HEK293 (cell line): Measurements from ENCODE around the gene BYSL.
A peak's percentile ranks its signal among the peaks of the same experiment; 100 is the strongest.

Source experiments
- CTCF ChIA-PET: fragments of 350-600 bp; formaldehyde crosslinking; extraction: SDS; loops from one replicate; lab custom pipeline; 2021; ENCODE audit warnings: antibody characterized with exemption; lab: Yijun Ruan, JAX
- POLR2A ChIA-PET: fragments of 300-600 bp; formaldehyde crosslinking; extraction: SDS; loops from one replicate; lab custom pipeline; 2020; ENCODE audit warnings: antibody characterized with exemption, inconsistent platforms; lab: Yijun Ruan, JAX
- H3K27ac ChIP-seq: fragments of 200-500 bp; sonication (Bioruptor generic); 2 replicates; pipeline ENCODE4 v1.5.1; 2014; ENCODE audit warnings: low read depth, low read length, control low read depth, inconsistent platforms; ENCODE audit errors: extremely low read depth
- H3K36me3 ChIP-seq, 2 experiments: fragments of 200-500 bp in 1 of 2; sonication (Bioruptor generic) in 1 of 2; 1 replicate in 1 of 2; 2 replicates in 1 of 2; pipeline ENCODE4 v1.5.1; 2014 to 2017; ENCODE audit warnings: inconsistent platforms in 2 of 2, low read length in 2 of 2; ENCODE audit not compliant: control insufficient read depth in 2 of 2, insufficient read depth in 1 of 2
- H3K4me1 ChIP-seq: fragments of 200-500 bp; sonication (Bioruptor generic); 2 replicates; pipeline ENCODE4 v1.5.1; 2014; ENCODE audit warnings: mild to moderate bottlenecking, low read length, inconsistent platforms; ENCODE audit not compliant: control insufficient read depth, insufficient read depth
- H3K4me3 ChIP-seq: 2 replicates; pipeline ENCODE4 v1.5.1; 2011; ENCODE audit warnings: low read depth, mild to moderate bottlenecking, control low read depth, low read length, moderate library complexity
- H3K9me3 ChIP-seq: fragments of 200-500 bp; sonication (Bioruptor generic); 2 replicates; pipeline ENCODE4 v1.5.1; 2014; ENCODE audit warnings: low read depth, low read length, inconsistent platforms; ENCODE audit not compliant: control insufficient read depth, insufficient read depth
- KLF9 ChIP-seq: fragments of 450-650 bp; formaldehyde crosslinking; IDR thresholded peaks from 2 replicates; pipeline ENCODE4 v1.5.1; 2016; ENCODE audit warnings: missing biosample characterization, missing genetic modification characterization, low read depth
- SP2 ChIP-seq: fragments of 450-650 bp; formaldehyde crosslinking; IDR thresholded peaks from 2 replicates; pipeline ENCODE4 v1.5.1; 2016; ENCODE audit warnings: missing biosample characterization, missing genetic modification characterization
- SP3 ChIP-seq: fragments of 450-650 bp; formaldehyde crosslinking; IDR thresholded peaks from 2 replicates; pipeline ENCODE4 v1.5.1; 2016; ENCODE audit warnings: missing biosample characterization, missing genetic modification characterization
- ZBTB17 ChIP-seq: fragments of 450-650 bp; formaldehyde crosslinking; IDR thresholded peaks from 2 replicates; pipeline ENCODE4 v1.5.1; 2016; ENCODE audit warnings: missing biosample characterization, missing genetic modification characterization
- ZBTB21 ChIP-seq: fragments of 450-650 bp; formaldehyde crosslinking; IDR thresholded peaks from 2 replicates; pipeline ENCODE4 v1.5.1; 2017; ENCODE audit warnings: missing biosample characterization, missing genetic modification characterization
- ZBTB7A ChIP-seq: fragments of 450-650 bp; formaldehyde crosslinking; IDR thresholded peaks from 2 replicates; pipeline ENCODE4 v1.5.1; 2016; ENCODE audit warnings: low read depth, missing biosample characterization, missing genetic modification characterization
- ZEB2 ChIP-seq: fragments of 450-650 bp; formaldehyde crosslinking; IDR thresholded peaks from 2 replicates; pipeline ENCODE4 v1.5.1; 2016; ENCODE audit warnings: missing biosample characterization, missing genetic modification characterization
- ZNF114 ChIP-seq: fragments of 450-650 bp; formaldehyde crosslinking; IDR thresholded peaks from 2 replicates; pipeline ENCODE4 v1.5.0; 2017; ENCODE audit warnings: missing biosample characterization, missing genetic modification characterization
- ZNF140 ChIP-seq: fragments of 450-650 bp; formaldehyde crosslinking; IDR thresholded peaks from 2 replicates; pipeline ENCODE4 v1.5.1; 2016; ENCODE audit warnings: missing biosample characterization, missing genetic modification characterization
- ZNF24 ChIP-seq: fragments of 450-650 bp; formaldehyde crosslinking; IDR thresholded peaks from 2 replicates; pipeline ENCODE4 v1.5.1; 2016; ENCODE audit warnings: missing biosample characterization, missing genetic modification characterization
- ZNF302 ChIP-seq: fragments of 450-650 bp; formaldehyde crosslinking; IDR thresholded peaks from 2 replicates; pipeline ENCODE4 v1.5.1; 2016; ENCODE audit warnings: missing biosample characterization, missing genetic modification characterization, low read depth
- ZNF341 ChIP-seq: fragments of 450-650 bp; formaldehyde crosslinking; IDR thresholded peaks from 2 replicates; pipeline ENCODE4; 2016; ENCODE audit warnings: low read depth, missing biosample characterization, missing genetic modification characterization
- ZNF394 ChIP-seq: fragments of 450-650 bp; formaldehyde crosslinking; IDR thresholded peaks from 2 replicates; pipeline ENCODE4 v1.5.1; 2016; ENCODE audit warnings: missing biosample characterization, missing genetic modification characterization, mild to moderate bottlenecking, moderate library complexity, borderline replicate concordance
- ZNF423 ChIP-seq: fragments of 450-650 bp; formaldehyde crosslinking; IDR thresholded peaks from 2 replicates; pipeline ENCODE4 v1.5.1; 2016; ENCODE audit warnings: missing biosample characterization, missing genetic modification characterization
- ZNF549 ChIP-seq: fragments of 450-650 bp; IDR thresholded peaks from 2 replicates; pipeline ENCODE4 v1.5.1; 2018; ENCODE audit warnings: missing biosample characterization, missing genetic modification characterization, mild to moderate bottlenecking, inconsistent platforms, moderate library complexity
- ZNF558 ChIP-seq: fragments of 450-650 bp; formaldehyde crosslinking; IDR thresholded peaks from 2 replicates; pipeline ENCODE4 v1.5.1; 2016; ENCODE audit warnings: missing biosample characterization, missing genetic modification characterization
- ZNF660 ChIP-seq: fragments of 450-650 bp; IDR thresholded peaks from 2 replicates; pipeline ENCODE4 v1.5.1; 2018; ENCODE audit warnings: missing biosample characterization, mild to moderate bottlenecking, missing genetic modification characterization
- ZNF664 ChIP-seq: fragments of 450-650 bp; formaldehyde crosslinking; IDR thresholded peaks from 2 replicates; pipeline ENCODE4 v1.5.1; 2016; ENCODE audit warnings: missing biosample characterization, missing genetic modification characterization
- TF ChIP-seq, protein P1 (sequence below): fragments of 450-650 bp; formaldehyde crosslinking; conservative IDR thresholded peaks from 2 replicates; pipeline ENCODE4 v1.5.1; 2016; ENCODE audit warnings: low read depth, missing biosample characterization, missing genetic modification characterization
- TF ChIP-seq, protein P2 (sequence below): fragments of 450-650 bp; formaldehyde crosslinking; conservative IDR thresholded peaks from 2 replicates; pipeline ENCODE4 v1.5.1; 2016; ENCODE audit warnings: low read depth, missing biosample characterization, missing genetic modification characterization

Gene BYSL

DNA sequence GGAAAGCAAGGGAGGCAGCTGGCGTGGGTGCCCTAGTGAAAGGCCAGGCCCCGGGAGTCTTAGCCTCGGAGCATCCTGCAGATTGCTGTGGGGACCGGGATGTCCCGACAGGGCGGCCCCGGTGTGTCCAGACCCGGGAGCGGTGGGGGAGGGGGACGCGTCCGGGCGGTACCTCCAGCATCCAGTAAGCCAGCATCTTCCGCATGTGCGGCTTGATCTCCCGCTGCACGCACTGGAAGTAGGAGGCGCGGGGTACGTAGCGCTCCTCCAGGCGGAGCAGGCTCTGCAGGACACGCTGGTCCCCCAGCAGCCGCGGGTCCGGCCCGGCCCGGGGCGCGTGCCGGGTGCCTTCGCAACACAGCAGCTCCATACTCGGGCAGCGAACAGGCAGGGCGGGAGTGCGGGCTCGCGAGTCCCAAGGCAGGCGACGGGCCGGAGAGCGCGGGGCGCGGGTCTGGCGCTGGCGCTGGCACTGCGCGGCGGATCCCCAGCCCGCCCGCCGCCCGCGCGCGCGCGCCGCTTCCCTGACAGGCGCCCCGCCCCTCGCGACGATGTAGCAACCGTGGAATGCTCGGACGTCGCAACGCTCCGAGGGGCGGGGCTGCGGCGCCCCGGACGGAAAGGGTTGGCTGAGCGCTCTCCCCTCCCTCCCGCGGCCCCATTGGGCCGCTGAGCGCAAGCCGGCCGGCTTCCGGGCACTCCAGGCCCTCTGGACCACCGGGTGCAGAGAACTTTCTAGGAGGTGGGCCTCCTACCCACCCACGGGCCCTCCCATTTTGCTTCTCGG, 20.2 kb downstream of the BYSL start, which contains the start of gene CCND3 (continued):
- TF ChIP-seq, protein P1, sequence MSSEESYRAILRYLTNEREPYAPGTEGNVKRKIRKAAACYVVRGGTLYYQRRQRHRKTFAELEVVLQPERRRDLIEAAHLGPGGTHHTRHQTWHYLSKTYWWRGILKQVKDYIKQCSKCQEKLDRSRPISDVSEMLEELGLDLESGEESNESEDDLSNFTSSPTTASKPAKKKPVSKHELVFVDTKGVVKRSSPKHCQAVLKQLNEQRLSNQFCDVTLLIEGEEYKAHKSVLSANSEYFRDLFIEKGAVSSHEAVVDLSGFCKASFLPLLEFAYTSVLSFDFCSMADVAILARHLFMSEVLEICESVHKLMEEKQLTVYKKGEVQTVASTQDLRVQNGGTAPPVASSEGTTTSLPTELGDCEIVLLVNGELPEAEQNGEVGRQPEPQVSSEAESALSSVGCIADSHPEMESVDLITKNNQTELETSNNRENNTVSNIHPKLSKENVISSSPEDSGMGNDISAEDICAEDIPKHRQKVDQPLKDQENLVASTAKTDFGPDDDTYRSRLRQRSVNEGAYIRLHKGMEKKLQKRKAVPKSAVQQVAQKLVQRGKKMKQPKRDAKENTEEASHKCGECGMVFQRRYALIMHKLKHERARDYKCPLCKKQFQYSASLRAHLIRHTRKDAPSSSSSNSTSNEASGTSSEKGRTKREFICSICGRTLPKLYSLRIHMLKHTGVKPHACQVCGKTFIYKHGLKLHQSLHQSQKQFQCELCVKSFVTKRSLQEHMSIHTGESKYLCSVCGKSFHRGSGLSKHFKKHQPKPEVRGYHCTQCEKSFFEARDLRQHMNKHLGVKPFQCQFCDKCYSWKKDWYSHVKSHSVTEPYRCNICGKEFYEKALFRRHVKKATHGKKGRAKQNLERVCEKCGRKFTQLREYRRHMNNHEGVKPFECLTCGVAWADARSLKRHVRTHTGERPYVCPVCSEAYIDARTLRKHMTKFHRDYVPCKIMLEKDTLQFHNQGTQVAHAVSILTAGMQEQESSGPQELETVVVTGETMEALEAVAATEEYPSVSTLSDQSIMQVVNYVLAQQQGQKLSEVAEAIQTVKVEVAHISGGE (tag by site-specific recombination): peak; percentile 74; the same call in 1 of the 2 replicates
- no peak for TF ChIP-seq ZNF664 (tag by site-specific recombination)

DNA sequence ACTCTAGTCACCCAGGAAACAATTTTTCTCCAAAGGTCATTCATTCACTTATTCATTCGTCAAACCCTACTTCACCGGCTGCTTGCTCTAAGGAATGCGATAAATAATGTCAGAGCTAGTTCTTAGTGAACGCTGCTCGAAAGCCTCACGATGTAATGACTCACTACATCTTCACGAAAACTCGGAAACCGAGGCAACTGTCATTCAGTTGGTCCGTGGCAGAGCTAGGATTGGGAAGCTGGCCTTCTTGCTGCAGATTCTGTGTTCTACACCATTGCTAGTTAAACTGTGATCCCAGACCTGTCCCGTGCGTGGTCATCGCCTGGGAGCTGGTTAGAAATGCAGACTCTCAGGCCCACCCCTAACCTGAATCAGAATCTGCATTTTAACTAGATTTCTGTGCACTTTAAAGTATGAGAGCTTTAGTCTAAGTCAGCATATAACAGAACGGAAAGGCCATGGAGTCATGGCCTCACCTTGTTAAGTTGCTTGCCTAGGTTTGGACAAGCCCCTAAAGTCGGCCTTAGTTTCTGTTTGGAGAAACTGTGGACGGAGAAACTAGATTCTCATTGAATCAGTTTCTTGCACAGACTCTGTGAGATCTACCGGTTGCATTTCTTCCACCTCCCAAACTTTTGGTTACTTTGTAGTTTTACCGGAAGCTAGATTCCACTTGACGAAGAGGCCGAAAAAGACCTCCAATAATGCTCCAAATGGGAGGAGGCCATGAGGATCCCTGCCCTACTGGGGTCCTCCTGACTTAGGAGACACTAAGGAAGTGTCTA, 21.0 kb downstream of the BYSL start:
- H3K36me3 ChIP-seq: peaks cover 0 to 15% of the 10 kb centered on the region in 2 experiments; a peak in 1 of 3 replicates
- H3K4me1 ChIP-seq: peaks cover 20% of the 10 kb centered on the region
- ChIA-PET POLR2A (interaction anchor here (0.7 to 1.8 kb wide), 7 partner anchors 9 to 261 kb away, joined by 3 to 13 read pairs (median 5); partner anchors contain the start of genes BYSL, MED20 and USP49), CTCF (interaction anchor here (0.6 to 13.4 kb wide), 11 partner anchors 17 to 354 kb away, joined by 3 to 160 read pairs (median 4); partner anchors contain the start of genes BYSL and MED20)
- no peaks in the 10 kb centered on the region for H3K9me3 ChIP-seq
- TF ChIP-seq KLF9: 0 out of 2 replicates have a peak, but pooled peaks have one; percentile 15
- no peak for TF ChIP-seq ZNF302
- no peak for TF ChIP-seq ZNF549 (tag by site-specific recombination)
- peak; percentile 23; the same call in 1 of the 2 replicates for TF ChIP-seq ZEB2
- TF ChIP-seq ZNF114 (tag by site-specific recombination): no peak
- TF ChIP-seq ZNF341 (tag by site-specific recombination): no peak
- TF ChIP-seq ZNF140: no peak
- TF ChIP-seq ZBTB17 (tag by site-specific recombination): peak; percentile 34
- no peak for TF ChIP-seq ZNF660 (tag by site-specific recombination)
- TF ChIP-seq ZNF24 (tag by site-specific recombination): peak; percentile 84; the same call in 1 of the 2 replicates
- TF ChIP-seq ZBTB7A (tag by site-specific recombination): no peak
- TF ChIP-seq SP3: 0 out of 2 replicates have a peak, but pooled peaks have one; percentile 25
- TF ChIP-seq ZNF423 (tag by site-specific recombination): peak; percentile 38; the same call in 1 of the 2 replicates
- TF ChIP-seq ZNF558 (tag by site-specific recombination): no peak
- TF ChIP-seq, protein P2, sequence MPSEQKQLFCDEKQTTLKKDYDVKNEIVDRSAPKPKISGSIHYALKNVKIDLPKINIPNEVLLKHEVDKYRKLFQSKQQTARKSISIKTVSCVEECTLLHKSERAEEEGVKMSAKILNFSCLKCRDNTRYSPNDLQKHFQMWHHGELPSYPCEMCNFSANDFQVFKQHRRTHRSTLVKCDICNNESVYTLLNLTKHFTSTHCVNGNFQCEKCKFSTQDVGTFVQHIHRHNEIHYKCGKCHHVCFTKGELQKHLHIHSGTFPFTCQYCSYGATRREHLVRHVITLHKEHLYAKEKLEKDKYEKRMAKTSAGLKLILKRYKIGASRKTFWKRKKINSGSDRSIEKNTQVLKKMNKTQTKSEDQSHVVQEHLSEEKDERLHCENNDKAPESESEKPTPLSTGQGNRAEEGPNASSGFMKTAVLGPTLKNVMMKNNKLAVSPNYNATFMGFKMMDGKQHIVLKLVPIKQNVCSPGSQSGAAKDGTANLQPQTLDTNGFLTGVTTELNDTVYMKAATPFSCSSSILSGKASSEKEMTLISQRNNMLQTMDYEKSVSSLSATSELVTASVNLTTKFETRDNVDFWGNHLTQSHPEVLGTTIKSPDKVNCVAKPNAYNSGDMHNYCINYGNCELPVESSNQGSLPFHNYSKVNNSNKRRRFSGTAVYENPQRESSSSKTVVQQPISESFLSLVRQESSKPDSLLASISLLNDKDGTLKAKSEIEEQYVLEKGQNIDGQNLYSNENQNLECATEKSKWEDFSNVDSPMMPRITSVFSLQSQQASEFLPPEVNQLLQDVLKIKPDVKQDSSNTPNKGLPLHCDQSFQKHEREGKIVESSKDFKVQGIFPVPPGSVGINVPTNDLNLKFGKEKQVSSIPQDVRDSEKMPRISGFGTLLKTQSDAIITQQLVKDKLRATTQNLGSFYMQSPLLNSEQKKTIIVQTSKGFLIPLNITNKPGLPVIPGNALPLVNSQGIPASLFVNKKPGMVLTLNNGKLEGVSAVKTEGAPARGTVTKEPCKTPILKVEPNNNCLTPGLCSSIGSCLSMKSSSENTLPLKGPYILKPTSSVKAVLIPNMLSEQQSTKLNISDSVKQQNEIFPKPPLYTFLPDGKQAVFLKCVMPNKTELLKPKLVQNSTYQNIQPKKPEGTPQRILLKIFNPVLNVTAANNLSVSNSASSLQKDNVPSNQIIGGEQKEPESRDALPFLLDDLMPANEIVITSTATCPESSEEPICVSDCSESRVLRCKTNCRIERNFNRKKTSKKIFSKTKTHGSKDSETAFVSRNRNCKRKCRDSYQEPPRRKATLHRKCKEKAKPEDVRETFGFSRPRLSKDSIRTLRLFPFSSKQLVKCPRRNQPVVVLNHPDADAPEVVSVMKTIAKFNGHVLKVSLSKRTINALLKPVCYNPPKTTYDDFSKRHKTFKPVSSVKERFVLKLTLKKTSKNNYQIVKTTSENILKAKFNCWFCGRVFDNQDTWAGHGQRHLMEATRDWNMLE (tag by site-specific recombination): peak; percentile 78
- TF ChIP-seq ZBTB21 (tag by site-specific recombination): 0 out of 2 replicates have a peak, but pooled peaks have one; percentile 8
- TF ChIP-seq SP2 (tag by site-specific recombination): peak; percentile 3; the same call in 1 of the 2 replicates
- TF ChIP-seq ZNF394 (tag by site-specific recombination): peak; percentile 19; the same call in 1 of the 2 replicates
- peak overlapping the region; percentile 30; the same call in 1 of the 2 replicates for H3K27ac ChIP-seq
- H3K4me3 ChIP-seq: peak overlapping the region; percentile 83
